Activated naive CD8-positive, alpha-beta T cell treated with anti-CD3 and anti-CD28 coated beads, Interleukin-2, amount 50 U/mL, for 24 hours (primary cell): ENCODE results near the gene NOP16.
A peak's percentile ranks its signal among the peaks of the same experiment; 100 is the strongest.

Source experiments
- ATAC-seq: fragments of 150-1000 bp; cut with Tn5 transposase; one replicate; pipeline ENCODE4 v1.10.0; 2021
- DNase-seq: peaks from one replicate; pipeline ENCODE4 v3.0.0; 2021
- H3K27ac Mint-ChIP-seq: one replicate; pipeline ENCODE4 v1.8.0; 2021; ENCODE audit warnings: mild to moderate bottlenecking, mixed read lengths
- H3K27me3 Mint-ChIP-seq: one replicate; pipeline ENCODE4 v1.8.0; 2021; ENCODE audit warnings: mixed read lengths
- H3K36me3 Mint-ChIP-seq: one replicate; pipeline ENCODE4 v1.8.0; 2021; ENCODE audit warnings: low read depth, mixed read lengths
- H3K4me1 Mint-ChIP-seq: one replicate; pipeline ENCODE4 v1.8.0; 2021; ENCODE audit warnings: mixed read lengths
- H3K4me3 Mint-ChIP-seq: one replicate; pipeline ENCODE4 v1.8.0; 2021; ENCODE audit warnings: mild to moderate bottlenecking, moderate library complexity, mixed read lengths
- H3K9me3 Mint-ChIP-seq: one replicate; pipeline ENCODE4 v1.8.0; 2021; ENCODE audit warnings: mixed read lengths

Gene NOP16

GRCh38 chr5:176388444-176389134 lies at the start of gene NOP16, which contains the start of gene HIGD2A:
Gene NOP16 (minus strand): TSS chr5:176388598. CDS start chr5:176388539, 59 bp downstream.
Gene HIGD2A (plus strand): TSS chr5:176388751. CDS start chr5:176388820, 69 bp downstream.
- peak; percentile 96 for ATAC-seq
- Mint-ChIP-seq H3K27ac (peak within 1 kb of the TSS; percentile 99), H3K36me3 (peaks cover 58% of the 10 kb centered on the region)

GRCh38 chr5:176436656-176437055 lies 48.3 kb upstream of the NOP16 start:
- no peak for DNase-seq

More at GRCh38 chr5:176388444-176389134, at the start of gene NOP16, which contains the start of gene HIGD2A:
- Mint-ChIP-seq H3K9me3 (no peaks in the 10 kb centered on the region), H3K4me3 (peak within 1 kb of the TSS; percentile 96), H3K27me3 (no peaks in the 10 kb centered on the region), H3K4me1 (peaks cover 39% of the 10 kb centered on the region)
- peak; percentile 99 for DNase-seq

GRCh38 chr5:176432707-176433106 lies 44.3 kb upstream of the NOP16 start:
- H3K27me3 Mint-ChIP-seq = peaks cover 2% of the 10 kb centered on the region
- ATAC-seq = no peak
- H3K36me3 Mint-ChIP-seq = no peaks in the 10 kb centered on the region
- no peak for DNase-seq
- H3K9me3 Mint-ChIP-seq = no peaks in the 10 kb centered on the region
- H3K27ac Mint-ChIP-seq = no peak overlapping the region
- peaks cover 17% of the 10 kb centered on the region for H3K4me1 Mint-ChIP-seq
- no peak overlapping the region for H3K4me3 Mint-ChIP-seq

More at GRCh38 chr5:176436656-176437055, 48.3 kb upstream of the NOP16 start:
- Mint-ChIP-seq H3K27me3 (peaks cover 2% of the 10 kb centered on the region), H3K27ac (no peak overlapping the region), H3K4me1 (peaks cover 11% of the 10 kb centered on the region), H3K4me3 (peak overlapping the region; percentile 31), H3K36me3 (no peaks in the 10 kb centered on the region), H3K9me3 (no peaks in the 10 kb centered on the region)
- ATAC-seq = peak; percentile 77

GRCh38 chr5:176429972-176430371 lies 41.6 kb upstream of the NOP16 start:
- Mint-ChIP-seq H3K27me3 (peaks cover 2% of the 10 kb centered on the region), H3K4me1 (peaks cover 6% of the 10 kb centered on the region), H3K4me3 (no peak overlapping the region), H3K36me3 (peaks cover 1% of the 10 kb centered on the region), H3K27ac (no peak overlapping the region), H3K9me3 (peaks cover 6% of the 10 kb centered on the region)
- no peak for ATAC-seq
- no peak for DNase-seq

- no peak overlapping the region for H3K4me3 Mint-ChIP-seq
- ATAC-seq (no peak), DNase-seq (no peak)
- peaks cover 2% of the 10 kb centered on the region for H3K27me3 Mint-ChIP-seq
- H3K27ac Mint-ChIP-seq = no peak overlapping the region
- H3K9me3 Mint-ChIP-seq = peaks cover 6% of the 10 kb centered on the region
- H3K4me1 Mint-ChIP-seq = peaks cover 6% of the 10 kb centered on the region
- peaks cover 1% of the 10 kb centered on the region for H3K36me3 Mint-ChIP-seq
These were observed 39.6 kb upstream of the NOP16 start for GRCh38 chr5:176427971-176428370.

- Mint-ChIP-seq H3K27ac (no peak overlapping the region), H3K4me1 (peaks cover 6% of the 10 kb centered on the region), H3K9me3 (peaks cover 6% of the 10 kb centered on the region), H3K4me3 (no peak overlapping the region), H3K27me3 (peaks cover 2% of the 10 kb centered on the region), H3K36me3 (peaks cover 1% of the 10 kb centered on the region)
- no peak for ATAC-seq
- DNase-seq = no peak
These were observed 38.5 kb upstream of the NOP16 start for GRCh38 chr5:176426876-176427275.

GRCh38 chr5:176425791-176426190 lies 37.4 kb upstream of the NOP16 start:
- peaks cover 2% of the 10 kb centered on the region for H3K27me3 Mint-ChIP-seq
- H3K36me3 Mint-ChIP-seq = peaks cover 1% of the 10 kb centered on the region
- H3K27ac Mint-ChIP-seq = no peak overlapping the region
- DNase-seq = no peak
- H3K9me3 Mint-ChIP-seq = peaks cover 6% of the 10 kb centered on the region
- H3K4me1 Mint-ChIP-seq = peaks cover 6% of the 10 kb centered on the region
- ATAC-seq = no peak
- H3K4me3 Mint-ChIP-seq = no peak overlapping the region

- H3K36me3 Mint-ChIP-seq = peaks cover 1% of the 10 kb centered on the region
- peaks cover 2% of the 10 kb centered on the region for H3K27me3 Mint-ChIP-seq
- peaks cover 2% of the 10 kb centered on the region for H3K4me1 Mint-ChIP-seq
- no peak for DNase-seq
- ATAC-seq = no peak
- no peak overlapping the region for H3K4me3 Mint-ChIP-seq
- no peak overlapping the region for H3K27ac Mint-ChIP-seq
- peaks cover 6% of the 10 kb centered on the region for H3K9me3 Mint-ChIP-seq
These were observed 36.7 kb upstream of the NOP16 start for GRCh38 chr5:176425138-176425537.

GRCh38 chr5:176424181-176424580 lies 35.8 kb upstream of the NOP16 start:
- Mint-ChIP-seq H3K9me3 (peaks cover 6% of the 10 kb centered on the region), H3K4me1 (no peaks in the 10 kb centered on the region), H3K27me3 (peaks cover 2% of the 10 kb centered on the region), H3K36me3 (peaks cover 1% of the 10 kb centered on the region), H3K27ac (no peak overlapping the region), H3K4me3 (no peak overlapping the region)
- ATAC-seq (no peak), DNase-seq (no peak)

- Mint-ChIP-seq H3K27ac (no peak overlapping the region), H3K9me3 (peaks cover 6% of the 10 kb centered on the region), H3K4me3 (no peak overlapping the region), H3K4me1 (peaks cover 8% of the 10 kb centered on the region), H3K36me3 (peaks cover 1% of the 10 kb centered on the region), H3K27me3 (peaks cover 2% of the 10 kb centered on the region)
- no peak for DNase-seq
- no peak for ATAC-seq
These were observed 32.7 kb upstream of the NOP16 start for GRCh38 chr5:176420972-176421544.

- Mint-ChIP-seq H3K27ac (no peak overlapping the region), H3K9me3 (no peaks in the 10 kb centered on the region), H3K27me3 (no peaks in the 10 kb centered on the region), H3K36me3 (no peaks in the 10 kb centered on the region), H3K4me1 (peaks cover 13% of the 10 kb centered on the region), H3K4me3 (no peak overlapping the region)
- DNase-seq (no peak), ATAC-seq (no peak)
These were observed 31.7 kb upstream of the NOP16 start for GRCh38 chr5:176420086-176420485.

- no peaks in the 10 kb centered on the region for H3K36me3 Mint-ChIP-seq
- no peaks in the 10 kb centered on the region for H3K27me3 Mint-ChIP-seq
- DNase-seq = no peak
- H3K27ac Mint-ChIP-seq = no peak overlapping the region
- H3K9me3 Mint-ChIP-seq = no peaks in the 10 kb centered on the region
- H3K4me3 Mint-ChIP-seq = no peak overlapping the region
- peaks cover 29% of the 10 kb centered on the region for H3K4me1 Mint-ChIP-seq
- no peak for ATAC-seq
These were observed 29.9 kb upstream of the NOP16 start for GRCh38 chr5:176418251-176418650.

- no peak for ATAC-seq
- H3K27ac Mint-ChIP-seq = no peak overlapping the region
These were observed 28.6 kb upstream of the NOP16 start for GRCh38 chr5:176416965-176417364.

GRCh38 chr5:176415952-176416924 lies 27.8 kb upstream of the NOP16 start, which contains the start of gene CLTB:
Gene CLTB (minus strand): TSS chr5:176416539. CDS start chr5:176416363, 176 bp downstream.
- Mint-ChIP-seq H3K4me1 (peaks cover 32% of the 10 kb centered on the region), H3K4me3 (peak within 1 kb of the TSS; percentile 79), H3K27ac (peak within 1 kb of the TSS; percentile 67), H3K27me3 (no peaks in the 10 kb centered on the region), H3K36me3 (no peaks in the 10 kb centered on the region), H3K9me3 (no peaks in the 10 kb centered on the region)
- peak; percentile 95 for DNase-seq
- peak; percentile 98 for ATAC-seq

More at GRCh38 chr5:176416965-176417364, 28.6 kb upstream of the NOP16 start:
- peaks cover 29% of the 10 kb centered on the region for H3K4me1 Mint-ChIP-seq
- no peaks in the 10 kb centered on the region for H3K27me3 Mint-ChIP-seq
- H3K4me3 Mint-ChIP-seq = peak overlapping the region; percentile 51
- H3K9me3 Mint-ChIP-seq = no peaks in the 10 kb centered on the region
- H3K36me3 Mint-ChIP-seq = no peaks in the 10 kb centered on the region
- DNase-seq = no peak
